ENCODE data around the gene C4orf50.

DNA sequence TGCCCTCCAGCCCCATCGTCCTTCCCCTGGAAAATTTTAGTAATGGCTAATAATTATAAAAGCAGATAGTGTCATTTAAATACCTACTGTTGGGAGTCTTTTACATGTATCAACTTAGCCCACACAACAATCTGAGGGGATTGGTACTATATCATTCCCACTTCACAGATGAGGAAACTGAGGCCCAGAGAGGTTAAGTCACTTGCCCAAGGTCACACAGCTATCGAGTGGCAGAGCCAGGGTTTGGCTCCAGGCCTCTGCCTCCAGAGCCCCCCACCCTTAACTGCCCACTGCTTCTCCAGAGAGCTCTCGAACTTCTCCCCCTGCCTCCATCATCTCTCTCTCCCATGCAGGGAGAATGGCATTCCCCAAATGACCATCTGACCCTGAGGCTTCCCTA, 7.4 kb downstream of the C4orf50 start:
- TF ChIP-seq, protein P1, sequence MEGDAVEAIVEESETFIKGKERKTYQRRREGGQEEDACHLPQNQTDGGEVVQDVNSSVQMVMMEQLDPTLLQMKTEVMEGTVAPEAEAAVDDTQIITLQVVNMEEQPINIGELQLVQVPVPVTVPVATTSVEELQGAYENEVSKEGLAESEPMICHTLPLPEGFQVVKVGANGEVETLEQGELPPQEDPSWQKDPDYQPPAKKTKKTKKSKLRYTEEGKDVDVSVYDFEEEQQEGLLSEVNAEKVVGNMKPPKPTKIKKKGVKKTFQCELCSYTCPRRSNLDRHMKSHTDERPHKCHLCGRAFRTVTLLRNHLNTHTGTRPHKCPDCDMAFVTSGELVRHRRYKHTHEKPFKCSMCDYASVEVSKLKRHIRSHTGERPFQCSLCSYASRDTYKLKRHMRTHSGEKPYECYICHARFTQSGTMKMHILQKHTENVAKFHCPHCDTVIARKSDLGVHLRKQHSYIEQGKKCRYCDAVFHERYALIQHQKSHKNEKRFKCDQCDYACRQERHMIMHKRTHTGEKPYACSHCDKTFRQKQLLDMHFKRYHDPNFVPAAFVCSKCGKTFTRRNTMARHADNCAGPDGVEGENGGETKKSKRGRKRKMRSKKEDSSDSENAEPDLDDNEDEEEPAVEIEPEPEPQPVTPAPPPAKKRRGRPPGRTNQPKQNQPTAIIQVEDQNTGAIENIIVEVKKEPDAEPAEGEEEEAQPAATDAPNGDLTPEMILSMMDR (IDR thresholded peaks at IDR 0.05; ENCODE audit: insufficient read depth, low read depth, low read length): no peak
- no peak for TF ChIP-seq EZH2 (IDR thresholded peaks at IDR 0.05; ENCODE audit: insufficient read depth, low read length)

Measured in astrocyte (in vitro differentiated cells and primary cell).